Pancreas (tissue), 10 donors: ENCODE measurements around the gene ZNF888. TPM values are rescaled to one million over a fixed set of nuclear protein-coding genes. Genes with fewer than 3 reads are reported as not detected.

ENCODE experiments used
- ATAC-seq, 4 donors: fragments of 200-7000 bp; cut with Tn5 transposase; one replicate each; pipeline versions ENCODE4 v1.8.0 to v1.9.1; 2020; ENCODE audit warnings: mild to moderate bottlenecking in 4 of 4, moderate library complexity in 4 of 4
- DNase-seq, 6 donors: peaks; one replicate each; pipeline ENCODE4 v3.0.0-alpha.2; 2020
- FAIRE-seq: peaks from 2 replicates; lab custom pipeline; 2012; peaks lifted over from hg19 to GRCh38; lab: Jason Lieb, UNC
- H3K27ac ChIP-seq, 4 donors: fragments of 200-600 bp; sonication (generic); 1 replicate in 3 of 4; 2 replicates in 1 of 4; pipeline versions ENCODE4 v1.5.0 to v1.8.0; 2020
- H3K27me3 ChIP-seq, 4 donors: fragments of 200-600 bp; one replicate each; pipeline ENCODE4 v1.8.0; 2021
- H3K36me3 ChIP-seq, 3 donors: fragments of 200-600 bp; sonication (generic) in 1 of 3; one replicate each; pipeline versions ENCODE4 v1.5.0 to v1.8.0; 2020 to 2021
- H3K4me1 ChIP-seq, 3 donors: fragments of 200-600 bp; one replicate each; pipeline ENCODE4 v1.8.0; 2021
- H3K4me3 ChIP-seq, 4 donors: fragments of 200-600 bp; sonication (generic) in 2 of 4; one replicate each; pipeline versions ENCODE4 v1.5.0 to v1.8.0; 2020 to 2021
- H3K9me3 ChIP-seq, 4 donors: fragments of 200-600 bp; one replicate each; pipeline ENCODE4 v1.8.0; 2021
- CTCF ChIP-seq, 4 donors: fragments of 200-600 bp; sonication (generic) in 3 of 4; IDR thresholded peaks; one replicate each; pipeline versions ENCODE4 v1.5.0 to v1.8.0; 2021; ENCODE audit warnings: antibody characterized with exemption in 4 of 4
- WGBS, 2 donors: extraction: QIAGEN DNeasy Blood & Tissue Kit; methylation state at CpG; one replicate each; pipeline ENCODE4 v1.1.7; 2013; 5-methylcytosine and 5-hydroxymethylcytosine counted together
- intact Hi-C, 3 donors: fragments of 100-400 bp; cut with DNase I; formaldehyde crosslinking; loops; one replicate each; pipeline versions ENCODE4 v1.11.1 to v1.14.2; 2022
- polyA plus RNA-seq, 2 donors: library from polyadenylated mRNA; stranded (reverse); fragments of 200-250 nt; gene quantifications; one replicate each; pipeline ENCODE4 v1.2.3, GENCODE V29; 2013
- total RNA-seq, 6 donors: library from RNA; stranded (reverse); fragmentation: NEBNext Ultra II Directional in 4 of 6; extraction: Animal tissue kit (Norgen Biotek cat#: 25700) in 4 of 6; gene quantifications; one replicate each; pipeline versions ENCODE4 v1.2.1 to v1.2.4, GENCODE V29; 2021 to 2023
- donor health status: healthy with polysubstance abuse.
- donor health status: DM: no; HTN: no; CAD: no; lungs with moderate emphysema.
- donor health status: DM: no; HTN: no; CAD: no.
- donor health status: control.
- donor health status: control.
- donor health status: Bipolar disorder and iron deficiency.
- donor health status: DM: yes; HTN: yes; CAD: no.
- donor health status: DM: no; HTN: no; CAD: no.
- donor health status: DM: no; HTN: no; CAD: no.
- donor health status: DM: yes; HTN: yes; CAD: no.

The ZNF888 gene
- total and polyA plus RNA-seq, 8 donors: 4.0 to 10.8 (median 5.4) TPM

- no peak for FAIRE-seq
- peaks cover 0 to 3% (median 0%) of the 10 kb centered on the region in 3 donors for H3K36me3 ChIP-seq
- ATAC-seq: no peak
- 85 to 92% methylated on average over 15 of the region's 15 CpGs for WGBS, 2 donors
- H3K9me3 ChIP-seq: no peaks in the 10 kb centered on the region
- H3K4me3 ChIP-seq: peak overlapping the region in 2 of 4 donors; percentile 69 to 80
- no peak for TF ChIP-seq CTCF (IDR thresholded peaks at IDR 0.05)
- peak in 2 of 6 donors; percentile 12 to 30 for DNase-seq
- peaks cover 0 to 6% (median 4%) of the 10 kb centered on the region in 3 donors for H3K4me1 ChIP-seq
- intact Hi-C loops: no loop called here
- H3K27ac ChIP-seq: peak overlapping the region in 3 of 4 donors; percentile 72 to 91 (median 80)
- H3K27me3 ChIP-seq: no peaks in the 10 kb centered on the region
These were observed 25.1 kb downstream of the ZNF888 start for GRCh38 chr19:52898101-52898500.

GRCh38 chr19:52897138-52897935 is 25.9 kb downstream of the ZNF888 start, which contains the start of gene ZNF320:
TSS of gene ZNF320 (minus strand) at chr19:52897635. CDS start at chr19:52890255, 7,380 bp downstream.
- peak; percentile 64 for FAIRE-seq
- no peaks in the 10 kb centered on the region for H3K27me3 ChIP-seq
- intact Hi-C loops: no loop called here
- H3K36me3 ChIP-seq: peaks cover 0 to 3% (median 0%) of the 10 kb centered on the region in 3 donors
- no peak for TF ChIP-seq CTCF (IDR thresholded peaks at IDR 0.05)
- peak; percentile 93 to 97 (median 94) for DNase-seq
- H3K9me3 ChIP-seq: no peaks in the 10 kb centered on the region
- peaks cover 0 to 4% (median 0%) of the 10 kb centered on the region in 3 donors for H3K4me1 ChIP-seq
- H3K27ac ChIP-seq: peak within 1 kb of the TSS; percentile 72 to 91 (median 82)
- 3 to 4% methylated on average over 54 to 56 of the region's 56 CpGs for WGBS, 2 donors
- ATAC-seq: peak; percentile 99 to 100 (median 100)
- peak within 1 kb of the TSS; percentile 49 to 80 (median 60) for H3K4me3 ChIP-seq

- Histone ChIP-seq H3K9me3 (no peaks in the 10 kb centered on the region), H3K36me3 (peaks cover 0 to 3% (median 0%) of the 10 kb centered on the region in 3 donors), H3K4me3 (peak overlapping the region; percentile 49 to 80 (median 60)), H3K27me3 (no peaks in the 10 kb centered on the region), H3K27ac (peak overlapping the region; percentile 72 to 91 (median 82)), H3K4me1 (peaks cover 0 to 4% (median 0%) of the 10 kb centered on the region in 3 donors)
- no peak for TF ChIP-seq CTCF (IDR thresholded peaks at IDR 0.05)
- peak; percentile 30 to 71 (median 53) for DNase-seq
- 39 to 40% methylated on average over 23 to 24 of the region's 24 CpGs for WGBS, 2 donors
- intact Hi-C loops: no loop called here
- peak; percentile 65 to 84 (median 68) for ATAC-seq
- no peak for FAIRE-seq
These were observed 26.6 kb downstream of the ZNF888 start for GRCh38 chr19:52896431-52897137.

- no peaks in the 10 kb centered on the region for H3K9me3 ChIP-seq
- no peaks in the 10 kb centered on the region for H3K27me3 ChIP-seq
- no peak for TF ChIP-seq CTCF (IDR thresholded peaks at IDR 0.05)
- WGBS, 2 donors: 40 to 47% methylated on average over 4 of the region's 4 CpGs
- FAIRE-seq: no peak
- DNase-seq: no peak
- H3K27ac ChIP-seq: no peak overlapping the region
- peaks cover 0 to 3% (median 0%) of the 10 kb centered on the region in 3 donors for H3K4me1 ChIP-seq
- H3K36me3 ChIP-seq: peaks cover 3 to 11% (median 5%) of the 10 kb centered on the region in 3 donors
- ATAC-seq: no peak
- intact Hi-C loops: no loop called here
- H3K4me3 ChIP-seq: no peak overlapping the region
These were observed 31.9 kb downstream of the ZNF888 start for GRCh38 chr19:52891336-52891735.
